MM.1S (cell line): Measurements from ENCODE around the gene PNLIPRP1.

Experiments used
- DNase-seq: peaks from one replicate; pipeline ENCODE4 v3.0.0-alpha.2; 2015
- H2AFZ ChIP-seq: fragments of 300-600 bp; sonication (generic); 2 replicates; pipeline ENCODE4 v1.6.0; 2016; ENCODE audit warnings: antibody characterized with exemption, low read length
- H3F3A ChIP-seq: fragments of 300-600 bp; sonication (generic); 2 replicates; pipeline ENCODE4 v1.6.1; 2016; ENCODE audit warnings: mild to moderate bottlenecking, antibody characterized with exemption, low read length, moderate library complexity, mixed read lengths; ENCODE audit not compliant: insufficient read depth
- H3K27ac ChIP-seq: fragments of 300-600 bp; sonication (generic); 2 replicates; pipeline ENCODE4 v1.5.1; 2016; ENCODE audit warnings: mild to moderate bottlenecking, low read length
- H3K27me3 ChIP-seq: fragments of 300-600 bp; sonication (generic); replicated peaks from 2 replicates; pipeline ENCODE4 v1.6.0; 2016; ENCODE audit warnings: low read length; ENCODE audit not compliant: insufficient read depth
- H3K36me3 ChIP-seq: fragments of 300-600 bp; sonication (generic); replicated peaks from 2 replicates; pipeline ENCODE4 v1.6.1; 2016; ENCODE audit warnings: mild to moderate bottlenecking, low read length, mixed read lengths; ENCODE audit not compliant: insufficient read depth
- H3K4me1 ChIP-seq: fragments of 300-600 bp; sonication (generic); 2 replicates; pipeline ENCODE4 v1.6.1; 2016; ENCODE audit warnings: low read length, mixed read lengths
- H3K4me2 ChIP-seq: fragments of 300-600 bp; sonication (generic); 2 replicates; pipeline ENCODE4 v1.6.0; 2016; ENCODE audit warnings: low read depth, low read length
- H3K4me3 ChIP-seq: fragments of 300-600 bp; sonication (generic); 2 replicates; pipeline ENCODE4 v1.5.1; 2016; ENCODE audit warnings: low read length, mixed read lengths
- H3K79me2 ChIP-seq: fragments of 300-600 bp; sonication (generic); 2 replicates; pipeline ENCODE4 v1.6.1; 2016; ENCODE audit warnings: mixed run types, low read length, mixed read lengths
- H3K9ac ChIP-seq: fragments of 300-600 bp; sonication (generic); 2 replicates; pipeline ENCODE4 v1.6.1; 2016; ENCODE audit warnings: low read length, mixed read lengths
- H3K9me2 ChIP-seq: fragments of 300-600 bp; sonication (generic); replicated peaks from 2 replicates; pipeline ENCODE4 v1.6.1; 2016; ENCODE audit warnings: mild to moderate bottlenecking, low read length, mixed read lengths; ENCODE audit not compliant: insufficient read depth
- H3K9me3 ChIP-seq: fragments of 300-600 bp; sonication (generic); replicated peaks from 2 replicates; pipeline ENCODE4 v1.6.1; 2016; ENCODE audit warnings: mild to moderate bottlenecking, low read length, mixed read lengths; ENCODE audit not compliant: insufficient read depth
- H4K20me1 ChIP-seq: fragments of 300-600 bp; sonication (generic); 2 replicates; pipeline ENCODE4 v1.6.1; 2016; ENCODE audit warnings: mild to moderate bottlenecking, low read length, moderate library complexity, mixed read lengths; ENCODE audit not compliant: insufficient read depth
- CTCF ChIP-seq: fragments of 300-600 bp; sonication (generic); IDR thresholded peaks from 2 replicates; pipeline ENCODE4 v1.5.1; 2016; ENCODE audit warnings: antibody characterized with exemption, low read length, mixed read lengths
- EZH2 ChIP-seq: fragments of 300-600 bp; sonication (generic); optimal IDR thresholded peaks from 2 replicates; pipeline ENCODE3; 2017; ENCODE audit warnings: low read depth, mild to moderate bottlenecking, antibody characterized with exemption, low read length, mixed read lengths
- EZH2phosphoT487 ChIP-seq: fragments of 300-600 bp; sonication (generic); IDR thresholded peaks from 2 replicates; pipeline ENCODE4 v1.6.1; 2018; ENCODE audit warnings: antibody characterized with exemption, low read length

Gene PNLIPRP1

GRCh38 chr10:116566932-116567331, 23.8 kb upstream of the PNLIPRP1 start:
- Histone ChIP-seq H3K4me2 (no peak overlapping the region), H3K9ac (no peak overlapping the region), H3K4me1 (no peaks in the 10 kb centered on the region), H3K27ac (no peak overlapping the region), H2AFZ (no peak overlapping the region), H3K79me2 (no peaks in the 10 kb centered on the region), H3K36me3 (no peaks in the 10 kb centered on the region), H3K9me2 (no peaks in the 10 kb centered on the region), H3K4me3 (no peak overlapping the region), H3F3A (no peaks in the 10 kb centered on the region), H3K27me3 (no peaks in the 10 kb centered on the region), H4K20me1 (no peaks in the 10 kb centered on the region), H3K9me3 (no peaks in the 10 kb centered on the region)
- DNase-seq, result no peak
- TF ChIP-seq EZH2, result no peak
- TF ChIP-seq CTCF, result no peak
- no peak for TF ChIP-seq EZH2phosphoT487

- H2AFZ ChIP-seq, result no peak overlapping the region
- H3K27me3 ChIP-seq, result no peaks in the 10 kb centered on the region
- no peaks in the 10 kb centered on the region for H4K20me1 ChIP-seq
- H3K4me1 ChIP-seq, result no peaks in the 10 kb centered on the region
- H3K9me3 ChIP-seq, result no peaks in the 10 kb centered on the region
- no peak overlapping the region for H3K27ac ChIP-seq
- no peaks in the 10 kb centered on the region for H3K9me2 ChIP-seq
- no peaks in the 10 kb centered on the region for H3K36me3 ChIP-seq
- H3K4me2 ChIP-seq, result no peak overlapping the region
- H3K9ac ChIP-seq, result no peak overlapping the region
- no peak overlapping the region for H3K4me3 ChIP-seq
- H3K79me2 ChIP-seq, result no peaks in the 10 kb centered on the region
- H3F3A ChIP-seq, result no peaks in the 10 kb centered on the region
- TF ChIP-seq EZH2, result no peak
- TF ChIP-seq CTCF, result no peak
- TF ChIP-seq EZH2phosphoT487, result no peak
- DNase-seq, result no peak
Measured at GRCh38 chr10:116567335-116567734, 23.4 kb upstream of the PNLIPRP1 start.

GRCh38 chr10:116574797-116575196, 16.0 kb upstream of the PNLIPRP1 start:
- DNase-seq, result no peak

More at GRCh38 chr10:116574797-116575196, 16.0 kb upstream of the PNLIPRP1 start:
- Histone ChIP-seq H3K27ac (no peak overlapping the region), H3K79me2 (no peaks in the 10 kb centered on the region), H3K4me3 (no peak overlapping the region), H3K9ac (no peak overlapping the region), H3K4me1 (no peaks in the 10 kb centered on the region), H3F3A (no peaks in the 10 kb centered on the region), H2AFZ (no peak overlapping the region), H3K27me3 (no peaks in the 10 kb centered on the region), H3K9me2 (no peaks in the 10 kb centered on the region), H3K9me3 (no peaks in the 10 kb centered on the region), H3K4me2 (no peak overlapping the region), H4K20me1 (no peaks in the 10 kb centered on the region), H3K36me3 (no peaks in the 10 kb centered on the region)
- no peak for TF ChIP-seq EZH2phosphoT487
- no peak for TF ChIP-seq CTCF
- TF ChIP-seq EZH2, result no peak
